Transverse colon (tissue), 4 donors: ENCODE measurements around the gene ABLIM2. TPM values are rescaled to one million over a fixed set of nuclear protein-coding genes. Genes with fewer than 3 reads are reported as not detected.

Experiments
- DNase-seq: peaks from one replicate; pipeline ENCODE4 v3.0.0-alpha.2; 2019
- H3K27ac ChIP-seq, 4 donors: fragments of 200-600 bp; sonication (generic); 2 replicates each; pipeline ENCODE4 v1.5.1; 2016 to 2018; ENCODE audit warnings: inconsistent platforms in 4 of 4
- H3K27me3 ChIP-seq: fragments of 200-600 bp; sonication (generic); 2 replicates; pipeline ENCODE4 v1.5.1; 2017; ENCODE audit warnings: inconsistent platforms
- H3K36me3 ChIP-seq, 4 donors: fragments of 200-600 bp; sonication (generic); 2 replicates each; pipeline ENCODE4 v1.5.1; 2017 to 2019; ENCODE audit warnings: inconsistent platforms in 4 of 4
- H3K4me1 ChIP-seq, 4 donors: fragments of 200-600 bp; sonication (generic); 2 replicates each; pipeline ENCODE4 v1.5.1; 2017 to 2020; ENCODE audit warnings: inconsistent platforms in 4 of 4
- H3K4me3 ChIP-seq, 4 donors: fragments of 200-600 bp; sonication (generic); 1 replicate in 1 of 4; 2 replicates in 3 of 4; pipeline versions ENCODE4 v1.5.1 to v1.6.1; 2017 to 2019; ENCODE audit warnings: inconsistent platforms in 4 of 4
- H3K9me3 ChIP-seq, 2 donors: fragments of 200-600 bp; sonication (generic); 2 replicates each; pipeline ENCODE4 v1.5.1; 2017 to 2019; ENCODE audit warnings: inconsistent platforms in 2 of 2
- EP300 ChIP-seq: sonication (generic); formaldehyde crosslinking; IDR thresholded peaks from one replicate; pipeline ENCODE4 v1.6.1; 2017; ENCODE audit warnings: antibody characterized with exemption, low read depth
- POLR2A ChIP-seq: fragments of 450-650 bp; IDR thresholded peaks from one replicate; pipeline ENCODE4 v1.6.1; 2016; ENCODE audit warnings: antibody characterized with exemption, mild to moderate bottlenecking, moderate library complexity
- POLR2AphosphoS5 ChIP-seq, 3 donors: sonication (generic); formaldehyde crosslinking; IDR thresholded peaks; one replicate each; pipeline ENCODE4 v1.6.1; 2016; ENCODE audit warnings: antibody characterized with exemption in 3 of 3
- WGBS, 2 donors: methylation state at CpG; one replicate each; pipeline ENCODE4 v1.1.5; 2018; ENCODE audit warnings: low coverage in 1 of 2; 5-methylcytosine and 5-hydroxymethylcytosine counted together
- in situ Hi-C, 4 donors: fragments of 200-750 bp; cut with MboI; loops; one replicate each; pipeline versions ENCODE4 v1.15.0 to v1.15.1; 2017; ENCODE audit warnings: low sequenced_read_pairs in 3 of 4, low pct_ligation_motif_present in 1 of 4, low pct_unique_long_range_greater_than_20kb in 1 of 4
- intact Hi-C: fragments of 100-400 bp; cut with DNase I; formaldehyde crosslinking; loops from one replicate; pipeline ENCODE4 v1.15.1; 2023; ENCODE audit warnings: low total_unique reads
- total RNA-seq, 4 donors: library from RNA; depleted of rRNA; stranded (reverse); fragments of >200 nt; gene quantifications; one replicate each; pipeline ENCODE4 v1.1.0, GENCODE V29; 2016
- TF ChIP-seq, protein P1 (sequence below), 5 experiments: fragments of 200-600 bp in 3 of 5; fragments of 450-650 bp in 2 of 5; sonication (generic) in 3 of 5; IDR thresholded peaks; 1 replicate in 2 of 5; 2 replicates in 3 of 5; pipeline ENCODE4 v1.5.1; 2016 to 2017; ENCODE audit warnings: antibody characterized with exemption in 5 of 5, inconsistent platforms in 3 of 5, mild to moderate bottlenecking in 2 of 5, moderate library complexity in 1 of 5

Gene ABLIM2
- total RNA-seq, 4 donors from 2014 or later: 3.2 to 58.4 (median 14.2) TPM

GRCh38 chr4:7950301-7951092 lies 208.1 kb downstream of the ABLIM2 start:
- WGBS, 2 donors: 83 to 84% methylated on average over 15 to 18 of the region's 18 CpGs
- Histone ChIP-seq H3K9me3 (peaks cover 0 to 4% of the 10 kb centered on the region in 2 donors), H3K36me3 (no peaks in the 10 kb centered on the region), H3K27ac (no peak overlapping the region), H3K4me3 (no peak overlapping the region), H3K27me3 (no peaks in the 10 kb centered on the region), H3K4me1 (peaks cover 0 to 8% (median 0%) of the 10 kb centered on the region in 4 donors)
- in situ Hi-C loops (no loop called here), intact Hi-C loops (no loop called here)
- TF ChIP-seq, protein P1, sequence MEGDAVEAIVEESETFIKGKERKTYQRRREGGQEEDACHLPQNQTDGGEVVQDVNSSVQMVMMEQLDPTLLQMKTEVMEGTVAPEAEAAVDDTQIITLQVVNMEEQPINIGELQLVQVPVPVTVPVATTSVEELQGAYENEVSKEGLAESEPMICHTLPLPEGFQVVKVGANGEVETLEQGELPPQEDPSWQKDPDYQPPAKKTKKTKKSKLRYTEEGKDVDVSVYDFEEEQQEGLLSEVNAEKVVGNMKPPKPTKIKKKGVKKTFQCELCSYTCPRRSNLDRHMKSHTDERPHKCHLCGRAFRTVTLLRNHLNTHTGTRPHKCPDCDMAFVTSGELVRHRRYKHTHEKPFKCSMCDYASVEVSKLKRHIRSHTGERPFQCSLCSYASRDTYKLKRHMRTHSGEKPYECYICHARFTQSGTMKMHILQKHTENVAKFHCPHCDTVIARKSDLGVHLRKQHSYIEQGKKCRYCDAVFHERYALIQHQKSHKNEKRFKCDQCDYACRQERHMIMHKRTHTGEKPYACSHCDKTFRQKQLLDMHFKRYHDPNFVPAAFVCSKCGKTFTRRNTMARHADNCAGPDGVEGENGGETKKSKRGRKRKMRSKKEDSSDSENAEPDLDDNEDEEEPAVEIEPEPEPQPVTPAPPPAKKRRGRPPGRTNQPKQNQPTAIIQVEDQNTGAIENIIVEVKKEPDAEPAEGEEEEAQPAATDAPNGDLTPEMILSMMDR (IDR thresholded peaks at IDR 0.05): no peak
- TF ChIP-seq POLR2A (no peak), POLR2AphosphoS5 (IDR thresholded peaks at IDR 0.05) (no peak), EP300 (no peak)
- no peak for DNase-seq

DNA sequence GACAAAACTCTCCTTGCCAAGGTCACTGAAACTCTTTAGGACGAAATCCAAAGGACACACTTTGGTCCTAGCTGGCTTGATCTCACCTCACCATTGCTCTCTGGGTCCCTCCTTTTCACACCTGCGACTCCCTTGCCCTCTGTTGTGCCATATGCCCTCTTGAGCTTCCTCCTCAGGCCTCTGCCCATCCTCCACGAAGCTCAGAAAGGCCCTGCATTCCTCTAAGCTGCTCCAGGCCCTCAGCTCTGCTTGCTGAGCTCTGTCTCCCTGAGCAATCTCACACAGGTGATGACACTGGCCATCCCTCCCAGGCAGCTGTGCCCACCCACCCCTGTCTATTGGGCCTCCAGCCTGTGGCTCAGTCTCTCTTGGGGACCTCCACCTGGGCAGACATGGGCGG lies 208.9 kb downstream of the ABLIM2 start:
- H3K27ac ChIP-seq: no peak overlapping the region
- peaks cover 0 to 4% of the 10 kb centered on the region in 2 donors for H3K9me3 ChIP-seq
- in situ Hi-C loops: no loop called here
- DNase-seq: no peak
- no peak overlapping the region for H3K4me3 ChIP-seq
- WGBS, 2 donors: 62 to 63% methylated on average over 2 to 4 of the region's 4 CpGs
- H3K27me3 ChIP-seq: no peaks in the 10 kb centered on the region
- intact Hi-C loops: no loop called here
- no peaks in the 10 kb centered on the region for H3K36me3 ChIP-seq
- peaks cover 0 to 9% (median 0%) of the 10 kb centered on the region in 4 donors for H3K4me1 ChIP-seq
- TF ChIP-seq, protein P1 (IDR thresholded peaks at IDR 0.05): no peak
- no peak for TF ChIP-seq POLR2A
- no peak for TF ChIP-seq EP300
- no peak for TF ChIP-seq POLR2AphosphoS5 (IDR thresholded peaks at IDR 0.05)

DNA sequence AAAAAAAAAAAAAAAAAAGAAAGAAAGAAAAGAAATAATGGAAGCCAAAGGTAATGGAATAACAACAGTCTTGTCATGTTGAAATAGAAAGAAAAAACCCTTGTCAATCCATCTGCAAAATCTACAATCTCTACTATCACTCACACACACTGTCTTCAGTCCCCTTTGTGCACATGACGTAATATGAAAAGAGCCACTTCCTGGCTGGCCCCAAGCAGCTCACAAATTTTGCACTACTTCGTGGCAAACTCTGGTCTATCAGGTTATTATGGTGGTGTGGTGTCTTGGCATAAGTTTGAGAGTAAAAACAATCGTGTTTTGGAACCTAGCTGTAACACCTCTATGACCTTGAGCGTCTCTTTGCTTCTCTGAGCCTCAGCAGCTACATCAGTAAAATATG lies 210.7 kb downstream of the ABLIM2 start:
- no peaks in the 10 kb centered on the region for H3K36me3 ChIP-seq
- no peaks in the 10 kb centered on the region for H3K27me3 ChIP-seq
- no peak overlapping the region for H3K27ac ChIP-seq
- peaks cover 0 to 9% (median 0%) of the 10 kb centered on the region in 4 donors for H3K4me1 ChIP-seq
- no peak overlapping the region for H3K4me3 ChIP-seq
- H3K9me3 ChIP-seq: no peaks in the 10 kb centered on the region
- DNase-seq: no peak
- TF ChIP-seq POLR2AphosphoS5 (IDR thresholded peaks at IDR 0.05) (no peak), EP300 (no peak), POLR2A (no peak)
- TF ChIP-seq, protein P1 (IDR thresholded peaks at IDR 0.05): no peak
- intact Hi-C loops (no loop called here), in situ Hi-C loops (no loop called here)
- 80 to 86% methylated on average over 4 of the region's 4 CpGs for WGBS, 2 donors

GRCh38 chr4:7945709-7946380 lies 212.8 kb downstream of the ABLIM2 start:
- 79 to 92% methylated on average over 2 to 14 of the region's 14 CpGs for WGBS, 2 donors
- TF ChIP-seq EP300: no peak
- TF ChIP-seq, protein P1 (IDR thresholded peaks at IDR 0.05): no peak
- TF ChIP-seq POLR2A: no peak
- TF ChIP-seq POLR2AphosphoS5 (IDR thresholded peaks at IDR 0.05): no peak
- Histone ChIP-seq H3K27ac (no peak overlapping the region), H3K4me3 (no peak overlapping the region), H3K4me1 (peaks cover 0 to 16% (median 5%) of the 10 kb centered on the region in 4 donors), H3K27me3 (no peaks in the 10 kb centered on the region), H3K9me3 (no peaks in the 10 kb centered on the region), H3K36me3 (no peaks in the 10 kb centered on the region)
- no peak for DNase-seq
- in situ Hi-C loops (no loop called here), intact Hi-C loops (no loop called here)
